Left cardiac atrium (tissue), 4 donors: Measurements from ENCODE around the gene CAMK2A. TPM values are rescaled to one million over a fixed set of nuclear protein-coding genes. Genes with fewer than 3 reads are reported as not detected.
"Not testable (repeated sequence)": the region's sequence is repeated elsewhere in the genome, so short reads cannot be mapped to it uniquely, and the experiment has no call there.

ENCODE experiments used
- ATAC-seq, 2 donors: fragments of 200-7000 bp; cut with Tn5 transposase; one replicate each; pipeline ENCODE4 v1.9.1; 2020; ENCODE audit warnings: mild to moderate bottlenecking in 2 of 2, moderate library complexity in 2 of 2
- DNase-seq: peaks from one replicate; pipeline ENCODE4 v3.0.0-alpha.2; 2020
- intact Hi-C, 2 donors: fragments of 100-400 bp; cut with DNase I; formaldehyde crosslinking; loops; one replicate each; pipeline versions ENCODE4 v1.14.1 to v1.15.1; 2022 to 2023
- total RNA-seq, 2 donors: library from RNA; stranded (reverse); fragmentation: NEBNext Ultra II Directional; extraction: Animal tissue kit (Norgen Biotek cat#: 25700); gene quantifications; one replicate each; pipeline ENCODE4 v1.2.1, GENCODE V29; 2021
- donor health status: DM: no; HTN: yes; CAD: no.
- donor health status: DM: no; HTN: yes; CAD: no; lungs with severe emphysema.
- donor health status: DM: yes; HTN: yes; CAD: no.
- donor health status: Dilated cardiomyopathy.

CAMK2A gene
- total RNA-seq, 2 donors from 2014 or later: 10.8 to 16.3 TPM

DNA sequence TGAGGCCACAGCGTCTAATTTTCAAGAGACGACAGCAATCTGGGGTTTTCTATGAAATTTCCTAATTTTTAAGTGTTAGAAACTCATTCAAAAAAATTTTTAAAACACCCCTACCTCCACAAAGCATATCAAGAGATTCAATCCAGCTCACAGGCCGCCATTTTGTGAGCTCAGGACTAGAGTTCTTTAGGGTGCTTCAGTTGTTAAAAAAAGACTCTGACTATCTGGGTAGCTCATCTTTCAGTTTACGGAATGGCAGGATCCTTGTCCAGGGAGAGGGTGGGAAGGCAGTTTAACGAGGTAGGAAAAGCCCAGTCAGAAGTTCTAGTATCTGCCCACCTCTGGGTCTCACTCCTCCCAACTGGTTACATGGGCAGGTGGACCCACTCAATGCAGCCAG, 43.1 kb downstream of the CAMK2A start:
- intact Hi-C loops: no loop called here
- DNase-seq (no peak), ATAC-seq (no peak)

DNA sequence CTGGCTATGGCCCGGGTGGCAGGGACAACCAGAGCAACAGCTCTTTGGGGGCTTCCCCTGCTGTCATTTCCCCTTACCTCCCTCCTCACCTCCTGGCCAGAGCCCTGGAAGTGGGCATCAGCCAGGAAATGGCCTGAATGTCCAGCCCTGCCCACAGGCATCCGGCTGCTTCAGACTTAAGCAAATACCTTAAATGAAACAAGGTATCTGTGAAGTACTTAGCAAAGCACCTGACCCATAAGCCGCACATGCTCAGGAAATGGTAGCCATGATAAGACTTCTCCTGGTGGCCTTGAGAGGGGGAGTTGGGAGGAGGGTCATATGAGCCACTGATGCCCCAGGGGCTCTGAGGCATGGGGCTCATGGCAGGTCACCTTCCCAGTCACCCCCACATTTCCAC, 43.8 kb downstream of the CAMK2A start:
- ATAC-seq (no peak), DNase-seq (no peak)
- intact Hi-C loops: no loop called here

DNA sequence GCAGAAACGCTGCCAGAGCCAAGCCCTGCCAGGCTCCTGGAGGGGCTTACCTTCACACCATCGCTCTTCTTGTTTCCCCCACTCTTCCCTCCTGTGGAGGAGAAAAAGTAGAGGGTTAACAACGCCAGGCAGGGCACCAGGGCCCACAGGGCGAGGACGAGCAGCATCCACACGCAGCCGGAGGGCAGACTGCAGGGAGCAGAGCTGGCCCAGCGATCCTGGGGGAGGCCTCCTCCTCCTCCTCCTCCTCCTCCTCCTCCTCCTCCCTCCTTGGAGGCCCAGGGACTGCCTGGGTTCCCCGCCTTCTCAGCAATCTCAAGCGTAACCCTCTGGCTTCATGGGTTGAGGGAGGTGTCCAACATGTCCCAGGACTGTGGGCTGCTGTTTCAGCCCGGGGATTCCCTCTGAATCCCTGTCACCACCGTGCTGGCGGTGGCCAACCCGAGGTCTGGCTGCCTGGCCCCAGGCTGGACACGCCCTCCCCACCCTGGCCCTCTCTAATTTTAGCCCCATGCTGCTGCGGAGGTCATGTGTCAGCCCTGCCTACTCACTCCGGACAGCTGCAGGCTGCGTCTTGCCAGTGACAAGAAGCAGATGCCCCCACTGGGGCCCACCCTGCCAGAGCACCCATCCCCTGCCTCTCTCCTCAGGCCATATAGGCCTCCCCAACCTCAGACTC, 44.3 kb downstream of the CAMK2A start:
- DNase-seq (peak; percentile 68), ATAC-seq (peak; percentile 93 to 94)
- intact Hi-C loops: no loop called here

DNA sequence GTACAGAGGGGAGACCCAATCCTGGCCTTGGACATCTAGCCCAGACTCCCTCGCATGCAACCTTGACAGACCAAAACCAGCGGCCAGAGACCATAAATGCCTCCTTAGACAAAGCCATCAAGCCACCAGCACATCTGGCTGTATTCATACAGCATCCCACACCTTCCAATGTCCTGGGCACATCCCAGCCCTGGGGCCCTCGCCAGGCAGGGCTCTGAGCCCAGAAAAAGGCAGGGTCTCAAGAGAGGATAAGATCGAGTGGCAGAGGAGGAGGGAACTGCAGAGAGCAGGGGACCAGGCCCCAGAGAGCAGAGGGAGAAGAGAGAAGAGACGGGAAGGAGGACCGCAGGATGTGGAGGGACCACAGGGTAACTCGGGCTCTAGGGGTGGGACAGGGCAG, 45.4 kb downstream of the CAMK2A start:
- DNase-seq (no peak), ATAC-seq (peak; percentile 38 to 40)
- intact Hi-C loops: no loop called here

DNA sequence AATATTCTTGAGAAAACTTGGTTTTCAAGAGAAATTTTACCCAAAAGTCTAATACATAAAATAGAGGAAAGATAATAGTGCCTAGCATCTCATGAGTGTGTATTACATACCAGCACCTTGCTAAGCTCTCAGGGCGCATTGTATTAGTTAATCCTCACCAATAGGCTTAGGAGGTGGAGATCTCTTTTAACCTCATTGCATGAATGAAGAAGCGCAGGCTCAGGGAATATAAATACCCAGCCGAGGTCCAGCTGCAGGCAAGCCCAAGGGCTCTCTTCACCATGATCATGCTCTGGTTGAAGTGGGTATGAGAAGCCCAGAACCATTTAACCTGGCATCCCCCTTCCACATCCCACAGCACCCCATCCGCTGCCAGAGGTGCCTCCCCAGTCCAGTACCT, 46.0 kb downstream of the CAMK2A start:
- no peak for ATAC-seq
- intact Hi-C loops: no loop called here

DNA sequence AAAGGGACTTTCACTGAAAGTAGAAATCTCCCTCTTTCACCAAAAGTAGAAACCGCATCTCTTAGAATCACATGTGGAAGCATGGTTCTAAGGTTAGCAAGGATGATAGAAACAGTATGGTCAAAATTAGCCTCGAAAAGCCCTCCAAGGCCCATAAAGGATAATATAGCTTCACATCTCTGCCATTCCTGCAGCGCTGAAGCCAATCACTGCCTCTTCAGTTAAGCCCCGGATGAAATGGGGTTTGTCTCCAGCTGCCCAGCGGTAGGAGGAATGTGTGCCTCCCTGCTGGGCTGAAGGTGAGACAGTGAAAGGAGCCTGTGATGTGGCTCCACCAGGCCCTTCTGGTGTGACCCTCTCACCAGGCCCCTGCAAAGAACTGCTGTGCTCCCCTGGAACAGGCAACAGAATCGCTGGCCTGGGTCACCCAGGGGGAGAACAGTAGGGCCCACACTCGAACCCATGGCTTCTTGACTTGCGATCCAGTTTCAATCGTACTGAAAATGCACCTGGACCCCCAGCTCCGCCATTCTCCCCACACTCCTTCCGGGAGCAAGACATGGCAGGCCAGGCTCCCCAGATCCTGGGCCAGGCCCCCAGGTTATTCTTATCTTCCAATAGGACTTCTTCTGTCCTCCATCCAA, 47.2 kb downstream of the CAMK2A start:
- intact Hi-C loops: no loop called here
- ATAC-seq (no peak), DNase-seq (no peak)

More for the DNA sequence above, 46.0 kb downstream of the CAMK2A start:
- no peak for DNase-seq

DNA sequence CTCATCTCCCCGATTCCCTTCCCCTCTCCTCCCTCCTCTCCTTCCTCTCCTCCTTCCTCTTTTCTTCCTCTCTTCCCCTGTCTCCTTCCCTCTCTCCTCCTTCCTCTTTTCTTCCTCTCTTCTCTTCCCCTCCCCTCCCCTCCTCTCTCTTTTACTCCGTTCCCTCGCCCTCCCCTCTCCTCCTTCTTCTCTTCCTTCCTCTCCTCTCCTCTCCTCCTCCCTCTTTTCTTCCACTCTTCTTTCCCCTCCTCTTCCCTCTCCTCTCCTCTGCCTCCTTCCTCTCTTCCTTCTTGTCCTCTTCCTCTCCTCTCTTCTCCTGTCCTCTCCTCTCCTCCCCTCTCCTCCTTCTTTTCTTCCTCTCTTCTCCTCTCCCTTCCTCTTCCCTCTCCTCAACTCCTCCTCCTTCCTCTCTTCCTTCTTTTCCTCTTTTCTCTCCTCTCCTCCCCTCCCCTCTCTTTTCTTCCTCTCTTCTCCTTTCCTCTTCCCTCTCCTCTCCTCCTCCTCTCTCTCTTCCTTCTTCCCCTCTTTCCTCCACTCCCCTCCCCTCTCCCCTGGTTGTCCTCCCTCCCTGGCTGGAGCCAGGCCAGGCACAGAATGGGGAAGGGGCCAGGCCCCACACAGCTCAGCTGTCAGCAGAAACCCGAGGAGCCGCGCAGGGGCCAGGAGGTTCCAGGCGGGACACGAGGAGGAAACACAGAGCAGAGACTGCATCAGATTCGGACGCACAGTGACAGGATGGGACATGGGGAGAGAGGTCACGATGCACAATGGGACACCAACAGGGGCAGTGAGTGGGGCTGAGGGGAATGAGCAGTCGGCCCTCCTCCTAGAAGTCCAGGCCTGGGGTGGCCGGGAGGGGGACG, 48.0 kb downstream of the CAMK2A start:
- DNase-seq (no peak), ATAC-seq (no peak)
- intact Hi-C loops: no loop called here

DNA sequence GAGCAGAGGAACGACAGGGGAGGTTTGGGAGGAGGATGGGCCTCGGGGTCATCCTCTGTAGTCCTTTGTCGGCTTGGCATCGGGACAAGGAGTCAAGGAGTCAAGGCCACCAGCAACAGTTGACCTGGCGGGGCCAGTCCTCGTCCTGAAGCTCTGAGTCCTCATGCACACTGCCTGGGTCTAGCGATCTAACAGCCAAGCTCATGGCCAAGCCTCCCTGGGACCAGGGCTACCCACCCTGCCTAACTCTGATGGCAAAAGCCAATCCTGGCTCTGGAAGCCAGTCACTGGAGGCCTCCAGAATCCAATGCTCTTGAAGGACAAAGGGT, 49.8 kb downstream of the CAMK2A start:
- ATAC-seq: no peak
- intact Hi-C loops: no loop called here
- no peak for DNase-seq

DNA sequence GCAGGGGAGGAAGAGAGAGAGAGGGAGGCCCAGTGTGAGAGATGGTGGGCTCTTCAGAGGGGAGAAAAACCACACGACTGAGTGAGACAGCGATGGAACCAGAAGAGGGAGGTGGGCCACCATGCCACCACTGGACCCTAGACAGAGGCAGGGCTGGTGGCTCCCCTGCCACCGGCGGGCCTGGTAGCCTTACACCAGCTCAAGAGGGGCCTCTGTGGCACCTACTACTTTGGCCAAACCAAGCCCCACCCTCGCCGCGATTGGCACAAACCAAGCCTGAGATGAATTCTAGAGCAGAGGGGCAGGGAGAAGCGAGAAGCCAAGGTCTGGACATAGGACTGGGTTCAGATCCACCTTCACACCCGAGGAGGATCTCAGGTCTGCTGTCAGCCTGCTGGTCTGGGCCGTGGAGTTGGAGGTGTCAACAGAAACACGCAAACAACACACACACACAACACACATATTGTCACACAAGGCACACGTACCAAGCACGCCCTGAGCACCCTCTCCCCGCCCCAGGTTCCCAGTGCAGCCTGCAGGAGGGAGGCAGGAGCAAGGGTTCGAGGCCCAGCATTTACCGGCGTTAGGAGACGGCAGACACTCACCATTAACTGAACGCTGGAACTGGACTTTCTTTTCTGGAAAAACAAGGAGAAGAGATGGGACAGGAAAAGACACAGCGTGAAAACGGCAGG, 50.3 kb downstream of the CAMK2A start:
- intact Hi-C loops: no loop called here
- DNase-seq: no peak
- ATAC-seq: no peak

DNA sequence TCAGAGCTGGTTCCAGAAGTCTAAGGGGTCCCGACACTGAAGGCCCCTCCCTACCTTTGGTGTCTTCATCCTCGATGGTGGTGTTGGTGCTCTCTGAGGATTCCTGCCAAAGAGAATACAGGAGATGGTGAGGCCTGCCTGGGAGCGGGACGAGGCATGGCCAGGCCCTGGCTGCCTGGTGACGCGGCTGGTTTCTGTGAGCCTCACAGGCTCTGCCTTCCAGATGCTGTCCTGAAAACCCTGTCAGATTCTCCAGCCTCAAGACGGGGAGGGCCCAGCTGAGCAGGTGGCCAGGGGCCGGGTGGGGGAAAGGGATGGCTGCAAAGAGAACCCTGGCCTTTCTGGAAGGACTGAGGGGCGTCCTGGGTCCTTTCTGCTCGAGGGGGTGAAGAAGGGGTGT, 50.9 kb downstream of the CAMK2A start:
- no peak for ATAC-seq
- no peak for DNase-seq
- intact Hi-C loops: no loop called here

DNA sequence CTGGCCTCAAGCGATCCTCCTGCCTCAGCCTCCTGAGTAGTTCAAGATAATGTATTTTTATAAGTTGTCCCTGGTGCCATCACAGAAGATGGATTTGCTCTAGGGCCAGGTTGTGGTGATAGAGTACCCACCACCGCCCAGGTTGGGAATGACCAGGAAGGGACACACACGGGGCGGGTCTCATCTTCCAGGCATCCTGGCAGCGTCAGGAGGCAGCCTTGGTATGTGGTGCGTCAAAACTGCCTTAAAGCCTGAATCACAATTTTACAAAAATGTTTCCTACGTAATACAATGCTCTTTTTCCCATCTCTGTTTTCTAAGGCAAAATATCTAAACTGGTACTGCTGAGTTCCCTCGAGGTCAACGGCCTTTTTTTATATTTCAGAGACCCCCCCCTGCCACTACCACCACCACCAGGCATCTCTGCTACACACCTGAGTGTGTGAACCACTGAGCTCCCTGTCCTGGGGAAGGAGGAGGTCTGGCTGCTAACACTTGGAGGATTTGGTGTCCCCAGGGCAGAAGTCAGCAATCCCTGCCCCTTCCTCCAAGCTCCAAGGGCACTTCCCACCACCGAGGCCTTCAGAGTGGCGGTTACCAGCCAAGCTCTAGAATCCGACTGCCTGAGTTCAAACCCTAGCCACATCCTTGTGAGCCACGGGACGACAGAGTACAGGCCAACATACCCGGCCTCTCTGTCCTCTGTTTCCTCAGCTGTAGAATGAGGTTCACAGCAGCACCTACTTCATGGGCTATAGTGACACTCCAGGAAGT, 52.4 kb downstream of the CAMK2A start:
- DNase-seq (no peak), ATAC-seq (no peak)
- intact Hi-C loops: no loop called here

DNA sequence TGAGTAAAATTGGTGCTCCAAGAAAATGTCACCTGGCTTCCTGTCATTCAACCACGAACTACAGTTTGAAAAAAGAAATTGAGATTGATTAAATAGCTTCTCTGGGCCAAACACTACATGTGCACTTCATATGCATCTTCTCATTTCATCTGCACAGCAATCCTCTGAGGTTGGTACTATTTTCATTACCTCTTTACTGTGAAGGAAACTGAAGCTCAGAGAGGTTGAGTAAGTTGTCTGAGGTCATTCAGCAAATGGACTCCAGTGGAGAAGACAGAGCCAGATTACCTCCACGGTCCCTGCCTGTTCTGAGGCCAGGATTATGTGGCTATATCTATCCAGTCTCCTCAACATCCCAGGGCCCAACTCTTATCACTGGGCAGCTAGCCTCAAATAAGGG, 53.3 kb downstream of the CAMK2A start:
- DNase-seq: no peak
- no peak for ATAC-seq
- intact Hi-C loops: no loop called here

DNA sequence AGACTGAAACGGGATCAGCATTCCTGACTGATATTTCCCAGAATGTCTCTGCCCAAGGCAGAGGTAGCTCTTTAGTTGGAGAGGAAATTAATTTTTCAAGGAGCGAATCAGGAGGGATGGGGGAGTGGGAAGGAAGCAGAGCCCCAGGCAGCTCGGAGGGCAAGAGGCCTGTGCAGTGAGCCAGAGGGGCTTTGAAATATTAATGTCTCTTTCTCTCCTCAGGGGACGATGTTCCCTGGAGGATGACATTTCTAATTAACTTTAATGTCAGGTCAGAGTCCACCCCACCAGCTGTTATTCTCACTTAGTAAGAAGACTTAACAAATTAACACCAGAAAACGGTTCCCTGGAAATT, 54.1 kb downstream of the CAMK2A start:
- intact Hi-C loops: no loop called here
- ATAC-seq (no peak), DNase-seq (no peak)

DNA sequence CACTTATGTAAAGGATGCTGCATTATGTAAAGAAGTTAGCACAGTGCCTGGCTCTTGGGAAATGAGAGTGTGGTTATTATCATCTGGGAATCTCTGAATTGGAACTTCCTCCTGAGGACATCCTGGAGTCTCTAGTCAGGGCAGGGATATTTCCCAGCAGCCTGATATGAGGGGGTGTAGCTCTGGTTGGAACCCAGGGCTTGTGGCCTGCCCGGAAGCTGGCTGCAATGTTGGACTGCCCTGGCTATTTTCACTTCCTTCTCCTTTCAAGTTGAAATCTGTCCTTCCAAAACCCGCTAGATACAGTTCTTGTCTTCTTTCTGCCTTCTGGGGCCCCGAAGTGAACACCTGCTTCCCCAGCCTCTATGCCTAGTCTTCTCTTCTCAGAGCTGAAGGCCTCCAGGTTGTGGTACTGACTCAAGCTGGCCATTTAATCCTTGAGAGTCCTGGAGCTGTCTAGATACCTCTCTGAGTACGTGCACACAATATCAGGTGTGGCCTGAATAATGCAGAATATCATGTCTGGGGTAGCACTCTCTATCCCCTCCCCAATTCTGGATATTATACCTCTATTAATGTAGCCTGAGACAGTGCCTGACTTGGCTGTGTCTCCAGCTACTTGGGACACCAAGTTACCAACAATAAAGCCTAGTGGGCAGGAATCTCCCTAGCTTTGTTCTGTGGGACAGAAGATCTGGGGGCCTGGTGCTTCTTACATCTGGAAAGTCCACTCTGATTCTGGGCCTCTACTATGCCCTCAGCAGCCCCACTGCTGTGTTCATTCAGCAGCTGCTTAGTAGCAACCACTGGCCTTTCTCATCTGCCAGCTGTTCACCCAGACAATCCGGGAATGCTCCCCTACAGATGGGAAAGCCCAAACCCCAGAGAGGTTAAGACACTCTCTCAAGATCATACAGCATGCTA, 54.7 kb downstream of the CAMK2A start:
- peak in 1 of 2 donors; percentile 55 for ATAC-seq
- no peak for DNase-seq
- intact Hi-C loops: no loop called here

DNA sequence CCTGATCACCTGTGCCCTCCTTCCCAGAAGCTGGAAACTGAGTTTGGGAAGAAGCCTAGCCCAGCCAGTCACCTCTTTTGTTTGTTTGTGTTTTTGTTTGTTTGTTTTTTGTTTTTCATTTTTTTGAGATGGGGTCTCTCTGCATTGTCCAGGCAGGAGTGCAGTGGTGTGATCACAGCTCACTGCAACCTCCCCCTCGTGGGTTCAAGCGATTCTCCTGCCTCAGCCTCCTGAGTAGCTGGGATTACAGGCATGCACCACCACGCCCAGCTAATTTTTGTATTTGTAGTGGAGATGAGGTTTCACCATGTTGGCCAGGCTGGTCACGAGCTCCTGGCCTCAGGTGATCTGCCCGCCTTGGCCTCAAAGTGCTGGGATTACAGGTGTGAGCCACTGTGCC, 55.9 kb downstream of the CAMK2A start:
- intact Hi-C loops, ATAC-seq, DNase-seq: not testable (repeated sequence)

DNA sequence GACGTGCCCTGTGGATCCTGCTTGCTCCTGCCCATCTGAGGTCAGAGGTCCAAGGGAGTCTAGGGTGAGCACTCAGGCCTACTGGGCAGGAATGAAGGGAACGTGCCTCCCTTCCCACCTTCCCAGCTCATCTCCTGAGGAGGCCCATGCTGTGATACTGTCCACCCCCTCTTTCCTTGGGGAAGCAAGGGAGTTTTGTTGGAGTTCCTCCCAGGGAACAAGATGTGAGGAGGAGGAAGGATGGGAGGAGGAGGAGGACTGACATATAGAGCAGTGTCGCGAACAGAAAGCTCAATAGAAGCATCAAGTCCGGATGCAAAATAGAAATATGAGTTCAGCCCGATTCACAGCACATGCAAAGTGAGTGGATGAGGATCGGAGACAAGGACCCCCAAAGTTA, 58.7 kb downstream of the CAMK2A start:
- intact Hi-C loops: no loop called here

DNA sequence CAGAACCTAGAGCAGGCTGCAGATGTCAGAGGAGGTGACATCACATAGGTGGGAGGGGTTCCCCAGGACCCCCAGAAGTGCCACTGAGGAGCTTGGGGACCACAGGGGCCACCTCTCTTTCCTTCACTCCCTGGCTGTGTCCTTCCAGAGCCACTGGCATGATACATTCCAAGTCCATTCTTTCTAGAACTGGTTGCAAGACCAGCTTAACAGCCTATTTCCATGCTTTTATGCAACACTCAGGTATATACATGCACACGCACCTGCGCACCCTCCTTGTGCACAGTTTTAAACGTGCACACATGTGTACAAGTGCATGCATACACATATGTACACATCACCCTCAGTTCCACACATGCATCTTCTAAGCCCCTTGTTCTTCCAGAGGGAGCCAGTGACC, 60.0 kb downstream of the CAMK2A start:
- DNase-seq: no peak
- no peak for ATAC-seq
- intact Hi-C loops: no loop called here

More for the DNA sequence above, 58.7 kb downstream of the CAMK2A start:
- ATAC-seq: no peak
- no peak for DNase-seq

DNA sequence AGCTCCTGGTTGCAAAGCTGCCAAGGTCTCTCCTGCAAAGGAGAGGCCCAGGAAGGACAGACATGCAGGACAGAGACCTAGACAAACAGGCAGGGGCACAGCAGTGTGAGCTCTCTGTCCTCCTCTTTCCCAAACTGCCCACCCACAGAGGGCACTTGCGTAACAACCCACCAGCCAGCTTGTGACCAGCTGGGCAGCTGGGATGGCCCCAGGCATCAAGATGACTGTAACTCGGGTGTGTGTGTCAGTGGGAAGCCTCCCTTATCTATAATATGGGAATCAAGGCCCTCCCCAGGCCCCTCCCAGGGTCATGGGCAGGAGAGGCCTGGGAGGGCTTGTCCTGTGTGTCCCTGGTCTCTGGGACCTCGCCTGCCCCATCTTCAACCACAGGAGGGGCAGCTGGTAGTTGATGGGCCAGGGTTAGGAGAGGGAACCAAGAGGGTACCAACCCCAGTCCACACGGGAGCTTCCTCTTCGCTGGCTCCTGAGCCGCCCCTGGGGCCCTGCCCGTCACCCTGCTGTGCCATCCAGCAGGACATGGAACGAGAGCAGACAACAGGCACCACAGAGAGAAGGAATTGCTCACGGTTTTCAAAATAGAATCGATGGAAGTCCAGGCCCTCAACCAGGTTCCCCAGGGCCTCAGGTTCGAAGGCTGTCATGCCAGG, 61.8 kb downstream of the CAMK2A start:
- no peak for ATAC-seq
- DNase-seq: no peak
- intact Hi-C loops: no loop called here
